ENCODE measurements around the gene CAPZB.

CAPZB gene

GRCh38 chr1:19365721-19366120 is 119.6 kb downstream of the CAPZB start:
- in situ Hi-C loops (cut with MboI; ENCODE audit: low sequenced_read_pairs), result no loop called here
- DNase-seq (ENCODE audit: low spot score in 2 of 2), result no peak
- Histone ChIP-seq H3K27me3 (ENCODE audit: low read depth) (no peaks in the 10 kb centered on the region), H3K4me1 (no peaks in the 10 kb centered on the region), H3K36me3 (replicated peaks) (no peaks in the 10 kb centered on the region), H3K9me3 (no peaks in the 10 kb centered on the region), H3K4me3 (no peak overlapping the region)

- Histone ChIP-seq H3K9me3 (no peaks in the 10 kb centered on the region), H3K4me3 (no peak overlapping the region), H3K36me3 (replicated peaks) (no peaks in the 10 kb centered on the region), H3K27me3 (ENCODE audit: low read depth) (no peaks in the 10 kb centered on the region), H3K4me1 (no peaks in the 10 kb centered on the region)
- in situ Hi-C loops (cut with MboI; ENCODE audit: low sequenced_read_pairs), result no loop called here
- DNase-seq (ENCODE audit: low spot score in 2 of 2), result no peak
Observed at GRCh38 chr1:19363536-19364152, 121.7 kb downstream of the CAPZB start.

DNA sequence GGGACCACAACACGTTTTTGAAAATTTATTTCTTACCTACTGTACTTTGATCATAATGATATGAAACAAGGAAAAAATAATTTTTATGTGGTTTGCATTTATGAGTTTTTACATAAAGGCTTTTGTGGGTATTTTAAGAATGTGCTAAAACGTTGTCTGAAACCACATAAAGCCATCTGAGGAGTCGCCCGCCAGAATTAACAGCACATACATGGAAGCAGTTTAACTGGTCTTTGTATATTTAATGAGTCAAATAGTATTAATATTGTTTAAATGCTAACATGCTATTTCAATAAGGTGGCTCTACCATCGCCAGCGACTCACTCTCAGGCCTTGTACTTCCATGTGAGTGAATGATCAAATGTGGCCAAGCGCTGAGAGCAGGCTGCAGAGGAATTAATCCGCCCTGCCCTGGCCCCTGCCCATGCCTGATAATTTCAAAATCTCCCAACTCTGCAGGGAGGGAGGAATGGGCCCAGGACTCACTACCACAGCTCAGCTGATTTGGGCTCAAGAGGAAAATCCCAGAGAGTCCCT is 123.7 kb downstream of the CAPZB start:
- no peaks in the 10 kb centered on the region for H3K4me1 ChIP-seq
- DNase-seq (ENCODE audit: low spot score in 2 of 2), result no peak
- in situ Hi-C loops (cut with MboI; ENCODE audit: low sequenced_read_pairs), result no loop called here

GRCh38 chr1:19360843-19361610 is 124.3 kb downstream of the CAPZB start:
- in situ Hi-C loops (cut with MboI; ENCODE audit: low sequenced_read_pairs), result no loop called here

More for the DNA sequence above, 123.7 kb downstream of the CAPZB start:
- Histone ChIP-seq H3K9me3 (no peaks in the 10 kb centered on the region), H3K36me3 (replicated peaks) (no peaks in the 10 kb centered on the region), H3K27me3 (ENCODE audit: low read depth) (no peaks in the 10 kb centered on the region), H3K4me3 (no peak overlapping the region)

GRCh38 chr1:19360432-19360831 is 124.9 kb downstream of the CAPZB start:
- in situ Hi-C loops (cut with MboI; ENCODE audit: low sequenced_read_pairs), result no loop called here
- no peak overlapping the region for H3K4me3 ChIP-seq
- H3K36me3 ChIP-seq (replicated peaks), result peaks cover 10% of the 10 kb centered on the region
- no peaks in the 10 kb centered on the region for H3K4me1 ChIP-seq
- no peak for DNase-seq (ENCODE audit: low spot score in 2 of 2)
- no peaks in the 10 kb centered on the region for H3K9me3 ChIP-seq
- H3K27me3 ChIP-seq (ENCODE audit: low read depth), result no peaks in the 10 kb centered on the region

More at GRCh38 chr1:19360843-19361610, 124.3 kb downstream of the CAPZB start:
- no peaks in the 10 kb centered on the region for H3K4me1 ChIP-seq
- no peak overlapping the region for H3K4me3 ChIP-seq
- DNase-seq (ENCODE audit: low spot score in 2 of 2), result no peak
- H3K27me3 ChIP-seq (ENCODE audit: low read depth), result no peaks in the 10 kb centered on the region
- H3K36me3 ChIP-seq (replicated peaks), result peaks cover 5% of the 10 kb centered on the region
- no peaks in the 10 kb centered on the region for H3K9me3 ChIP-seq

DNA sequence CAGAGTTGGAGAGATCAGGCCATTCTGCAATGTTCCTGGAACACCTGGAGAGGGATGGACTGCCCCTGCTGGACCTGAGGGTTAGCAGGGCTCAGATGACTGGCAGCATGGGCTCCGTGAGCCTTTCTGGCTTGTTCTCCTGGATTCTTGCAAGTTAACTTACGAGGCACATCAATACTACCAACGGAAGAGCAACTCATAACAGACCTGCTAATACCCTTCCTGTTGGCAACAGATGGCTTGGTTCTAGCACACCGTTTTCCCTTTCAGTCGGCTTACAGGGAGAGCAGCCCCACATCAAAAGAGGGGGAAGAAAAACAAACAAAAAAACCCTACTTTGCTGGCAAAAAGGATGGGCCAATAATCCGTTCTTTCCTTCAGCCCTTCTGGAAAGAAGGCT is 125.3 kb downstream of the CAPZB start:
- no peak overlapping the region for H3K4me3 ChIP-seq
- H3K4me1 ChIP-seq, result no peaks in the 10 kb centered on the region
- peaks cover 11% of the 10 kb centered on the region for H3K36me3 ChIP-seq (replicated peaks)
- no peaks in the 10 kb centered on the region for H3K27me3 ChIP-seq (ENCODE audit: low read depth)
- DNase-seq (ENCODE audit: low spot score in 2 of 2), result no peak
- H3K9me3 ChIP-seq, result no peaks in the 10 kb centered on the region
- in situ Hi-C loops (cut with MboI; ENCODE audit: low sequenced_read_pairs), result no loop called here

DNA sequence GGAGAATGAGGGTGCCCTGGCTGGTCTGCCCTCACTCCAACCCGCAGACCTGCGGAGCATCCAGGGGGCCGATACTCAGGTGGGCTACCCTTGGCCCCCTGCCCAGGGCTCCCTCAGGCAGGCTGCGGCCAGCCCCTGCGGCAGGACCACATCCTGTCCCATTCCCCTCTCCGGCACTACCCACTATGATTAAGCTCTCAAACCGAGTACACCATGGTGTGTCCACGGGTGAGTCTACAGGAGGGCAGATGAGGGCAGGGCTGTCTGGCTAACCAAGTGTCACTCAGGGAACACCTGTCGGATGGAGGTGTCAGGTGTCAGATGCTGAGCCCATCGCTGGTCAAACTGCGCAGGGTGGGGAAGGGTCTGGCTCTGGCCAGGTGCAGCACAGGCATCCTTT is 126.0 kb downstream of the CAPZB start:
- H3K4me3 ChIP-seq, result no peak overlapping the region
- no peaks in the 10 kb centered on the region for H3K9me3 ChIP-seq
- no peaks in the 10 kb centered on the region for H3K27me3 ChIP-seq (ENCODE audit: low read depth)
- no peak for DNase-seq (ENCODE audit: low spot score in 2 of 2)
- in situ Hi-C loops (cut with MboI; ENCODE audit: low sequenced_read_pairs), result no loop called here
- no peaks in the 10 kb centered on the region for H3K4me1 ChIP-seq
- peaks cover 17% of the 10 kb centered on the region for H3K36me3 ChIP-seq (replicated peaks)

GRCh38 chr1:19358710-19359109 is 126.6 kb downstream of the CAPZB start:
- Histone ChIP-seq H3K27me3 (ENCODE audit: low read depth) (no peaks in the 10 kb centered on the region), H3K36me3 (replicated peaks) (peaks cover 23% of the 10 kb centered on the region), H3K4me1 (no peaks in the 10 kb centered on the region), H3K9me3 (no peaks in the 10 kb centered on the region), H3K4me3 (no peak overlapping the region)
- DNase-seq (ENCODE audit: low spot score in 2 of 2), result no peak
- in situ Hi-C loops (cut with MboI; ENCODE audit: low sequenced_read_pairs), result no loop called here

GRCh38 chr1:19357299-19357986 is 127.9 kb downstream of the CAPZB start:
- H3K36me3 ChIP-seq (replicated peaks), result peaks cover 28% of the 10 kb centered on the region
- DNase-seq (ENCODE audit: low spot score in 2 of 2), result no peak
- no peaks in the 10 kb centered on the region for H3K4me1 ChIP-seq
- H3K27me3 ChIP-seq (ENCODE audit: low read depth), result no peaks in the 10 kb centered on the region
- H3K9me3 ChIP-seq, result no peaks in the 10 kb centered on the region
- H3K4me3 ChIP-seq, result no peak overlapping the region
- in situ Hi-C loops (cut with MboI; ENCODE audit: low sequenced_read_pairs), result no loop called here

DNA sequence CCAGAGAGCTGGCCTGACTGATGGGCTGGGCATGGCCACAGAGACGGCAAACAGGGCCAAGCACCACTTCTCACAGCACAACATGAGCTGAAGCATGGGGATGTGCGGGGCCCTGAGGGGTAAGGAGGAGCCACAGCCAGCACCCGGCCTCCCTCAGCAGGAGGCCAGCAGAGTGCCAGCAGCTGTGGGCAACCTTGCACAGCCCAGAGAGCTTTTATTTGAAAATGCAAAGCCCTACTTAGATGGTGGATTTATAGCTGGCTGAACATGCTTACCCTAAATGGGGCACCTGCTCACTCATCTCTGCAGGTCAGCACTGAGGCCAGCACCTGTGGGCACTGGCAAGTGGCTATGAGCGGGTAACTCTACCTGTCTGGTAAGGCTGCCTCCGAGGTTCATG is 129.1 kb downstream of the CAPZB start:
- in situ Hi-C loops (cut with MboI; ENCODE audit: low sequenced_read_pairs), result no loop called here
- Histone ChIP-seq H3K4me3 (no peak overlapping the region), H3K27me3 (ENCODE audit: low read depth) (no peaks in the 10 kb centered on the region), H3K4me1 (no peaks in the 10 kb centered on the region), H3K36me3 (replicated peaks) (peaks cover 28% of the 10 kb centered on the region), H3K9me3 (no peaks in the 10 kb centered on the region)
- DNase-seq (ENCODE audit: low spot score in 2 of 2), result no peak

DNA sequence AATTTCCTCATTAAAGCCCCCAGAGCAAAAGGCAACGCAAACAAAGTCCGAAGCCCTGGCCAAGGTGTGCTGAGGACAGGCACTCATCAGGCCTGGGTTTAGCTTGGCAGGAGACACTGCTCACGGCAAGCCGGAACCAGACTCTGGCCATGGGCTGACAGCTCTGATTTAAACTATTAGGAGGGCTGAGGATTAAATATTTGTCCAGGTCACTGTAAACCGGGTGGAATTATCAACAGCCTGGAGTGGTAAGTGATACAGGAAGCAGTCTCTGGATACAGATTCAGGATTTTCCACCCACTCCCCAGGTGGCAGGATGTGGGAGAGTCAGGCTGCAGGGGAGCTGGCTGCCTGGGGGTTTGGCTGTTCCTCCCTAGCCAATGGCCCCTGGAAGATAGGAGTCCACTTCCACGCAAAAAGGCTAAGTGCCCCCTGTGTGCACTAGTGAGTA is 130.8 kb downstream of the CAPZB start:
- in situ Hi-C loops (cut with MboI; ENCODE audit: low sequenced_read_pairs), result no loop called here
- no peaks in the 10 kb centered on the region for H3K9me3 ChIP-seq
- no peaks in the 10 kb centered on the region for H3K4me1 ChIP-seq
- H3K36me3 ChIP-seq (replicated peaks), result peaks cover 30% of the 10 kb centered on the region
- H3K4me3 ChIP-seq, result no peak overlapping the region
- no peaks in the 10 kb centered on the region for H3K27me3 ChIP-seq (ENCODE audit: low read depth)
- DNase-seq (ENCODE audit: low spot score in 2 of 2), result no peak

DNA sequence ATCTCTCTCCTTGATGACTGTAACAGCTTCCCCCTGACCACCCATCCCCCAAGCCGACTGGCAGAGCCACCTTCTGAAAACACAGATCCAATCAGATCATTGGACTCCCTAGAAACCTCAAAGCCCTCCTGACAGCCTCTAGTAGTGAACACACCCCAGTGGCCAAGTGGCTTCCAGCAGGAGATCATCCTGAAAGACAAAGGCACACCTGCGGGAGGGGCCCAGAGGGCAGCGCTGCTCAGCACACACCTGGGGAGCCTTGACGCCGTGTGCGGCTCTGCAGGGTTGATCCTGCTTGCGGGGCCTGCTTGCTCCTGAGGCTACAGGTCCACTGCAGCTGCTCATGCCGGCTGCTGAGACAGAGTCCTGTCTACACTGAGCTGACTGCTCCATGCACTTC is 131.7 kb downstream of the CAPZB start:
- Histone ChIP-seq H3K27me3 (ENCODE audit: low read depth) (no peaks in the 10 kb centered on the region), H3K36me3 (replicated peaks) (peaks cover 30% of the 10 kb centered on the region), H3K9me3 (no peaks in the 10 kb centered on the region), H3K4me1 (no peaks in the 10 kb centered on the region), H3K4me3 (no peak overlapping the region)
- DNase-seq (ENCODE audit: low spot score in 2 of 2), result no peak
- in situ Hi-C loops (cut with MboI; ENCODE audit: low sequenced_read_pairs), result no loop called here

- no peaks in the 10 kb centered on the region for H3K4me1 ChIP-seq
- H3K9me3 ChIP-seq, result no peaks in the 10 kb centered on the region
- H3K27me3 ChIP-seq (ENCODE audit: low read depth), result no peaks in the 10 kb centered on the region
- no peak overlapping the region for H3K4me3 ChIP-seq
- no peak for DNase-seq (ENCODE audit: low spot score in 2 of 2)
- H3K36me3 ChIP-seq (replicated peaks), result peaks cover 30% of the 10 kb centered on the region
- in situ Hi-C loops (cut with MboI; ENCODE audit: low sequenced_read_pairs), result no loop called here
Observed at GRCh38 chr1:19352839-19353238, 132.5 kb downstream of the CAPZB start.

GRCh38 chr1:19351873-19352272 is 133.5 kb downstream of the CAPZB start:
- Histone ChIP-seq H3K9me3 (no peaks in the 10 kb centered on the region), H3K27me3 (ENCODE audit: low read depth) (no peaks in the 10 kb centered on the region), H3K4me3 (no peak overlapping the region), H3K36me3 (replicated peaks) (peaks cover 30% of the 10 kb centered on the region), H3K4me1 (no peaks in the 10 kb centered on the region)
- in situ Hi-C loops (cut with MboI; ENCODE audit: low sequenced_read_pairs), result no loop called here
- no peak for DNase-seq (ENCODE audit: low spot score in 2 of 2)

Measured in HAP-1 (cell line).